ENCODE measurements around the gene BSG.
"Not testable (repeated sequence)": the region's sequence is repeated elsewhere in the genome, so short reads cannot be mapped to it uniquely, and the experiment has no call there.

The BSG gene

DNA sequence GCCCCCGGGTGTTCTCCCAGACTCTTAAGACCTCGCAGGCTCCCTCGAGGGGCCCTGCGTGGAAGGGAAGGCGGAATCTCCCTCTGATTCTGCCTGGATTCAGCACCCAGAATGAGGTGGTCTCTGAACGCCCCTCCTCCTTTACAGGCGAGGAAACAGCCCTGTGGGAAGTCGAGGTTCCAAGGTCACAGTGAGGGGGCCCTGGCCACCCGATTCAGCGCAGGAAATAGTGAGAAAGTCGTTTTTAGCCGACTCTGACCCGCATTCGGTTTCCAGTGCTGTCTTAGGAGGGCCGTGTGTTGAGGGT lies 1.1 kb downstream of the BSG start:
- no peak for DNase-seq

DNA sequence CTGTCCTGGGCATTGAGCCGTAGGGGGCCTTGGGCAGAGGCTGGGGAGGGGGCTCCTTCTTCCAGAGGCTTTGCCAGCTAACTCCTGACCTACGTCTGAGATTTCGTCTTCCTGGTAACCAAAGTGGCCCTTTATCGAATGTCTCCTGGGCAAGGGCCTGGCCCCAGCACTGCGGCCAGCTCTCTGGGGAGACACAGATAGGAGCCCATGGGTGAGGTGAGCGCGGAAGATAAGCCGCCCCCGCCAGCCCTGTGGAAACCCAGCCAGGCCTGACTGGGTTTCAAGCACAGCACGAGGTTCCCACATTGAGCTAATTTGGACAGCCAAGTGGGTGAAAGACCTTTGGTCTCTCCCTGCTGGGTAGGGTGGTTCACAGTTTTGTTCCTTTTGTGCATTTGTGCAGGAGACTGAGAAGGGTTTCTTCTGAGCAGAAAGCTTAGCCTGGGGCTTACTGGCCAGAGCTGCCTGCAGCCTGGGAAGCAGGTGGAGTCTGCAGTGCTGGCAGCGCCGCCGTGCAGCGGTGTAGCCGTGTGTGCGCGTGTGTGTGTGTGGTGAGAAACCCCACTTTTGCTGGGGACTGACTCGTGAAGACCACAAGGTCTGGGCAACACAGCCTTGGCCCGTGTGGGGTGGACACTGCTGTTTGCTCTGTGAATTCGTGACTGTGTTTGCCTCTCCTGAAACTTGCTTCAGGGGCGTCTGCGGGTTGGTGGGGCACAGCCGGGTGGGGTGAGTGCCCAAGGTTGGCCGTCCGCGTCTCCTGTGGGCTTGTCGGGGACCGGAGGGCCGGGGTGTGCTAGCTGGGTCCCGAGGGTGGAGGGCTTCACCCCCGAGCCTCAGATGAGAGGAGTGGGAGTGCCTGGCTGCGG lies 2.5 kb downstream of the BSG start:
- DNase-seq, result no peak

DNA sequence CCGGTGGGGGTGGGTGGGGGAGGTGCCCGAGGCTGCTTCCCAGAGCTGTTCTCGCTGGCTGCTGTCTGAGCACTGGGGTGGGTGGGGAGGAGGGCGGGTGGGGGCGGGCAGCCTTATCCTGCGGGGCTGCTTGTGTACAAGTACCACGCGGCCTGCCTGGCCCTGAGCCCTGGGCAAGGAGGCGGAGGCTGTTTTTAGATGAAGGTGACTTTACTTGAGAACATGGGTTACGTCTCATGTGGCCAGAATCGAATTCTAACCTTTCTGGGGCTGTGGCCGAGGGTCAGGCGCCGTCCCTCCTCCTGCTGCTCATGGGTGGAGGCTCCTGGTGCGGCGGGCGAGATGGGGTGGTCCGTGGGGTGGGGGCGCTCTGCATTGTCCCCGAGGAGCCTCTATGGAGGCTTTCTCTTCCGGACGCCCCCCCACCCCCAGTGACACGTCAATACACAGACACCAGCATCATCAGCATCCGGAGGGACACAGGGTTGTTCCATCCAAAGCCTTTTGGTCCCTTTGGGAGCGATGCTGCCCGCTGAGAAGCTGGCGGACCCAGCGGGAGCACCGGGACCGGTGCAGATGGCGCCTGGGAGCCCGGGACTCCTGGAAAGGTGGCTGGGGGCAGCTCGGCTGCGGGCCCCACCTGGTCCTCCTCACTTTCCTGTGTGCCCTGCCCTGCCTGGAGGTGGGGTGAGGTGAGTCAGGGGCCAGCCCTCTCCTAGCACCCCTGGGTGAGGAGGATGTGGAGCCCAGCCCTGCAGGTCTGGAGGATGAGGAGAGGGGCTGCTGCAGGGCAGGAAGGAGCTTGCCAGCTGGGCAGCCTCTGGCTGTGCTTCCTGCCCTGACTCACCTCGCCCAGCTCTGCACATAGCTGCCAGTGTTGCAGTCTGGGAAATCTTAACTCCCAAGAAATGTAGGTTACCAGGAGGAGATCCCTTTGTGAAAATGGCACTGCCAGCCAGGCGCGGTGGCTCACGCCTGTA lies 3.4 kb downstream of the BSG start:
- no peak for DNase-seq

DNA sequence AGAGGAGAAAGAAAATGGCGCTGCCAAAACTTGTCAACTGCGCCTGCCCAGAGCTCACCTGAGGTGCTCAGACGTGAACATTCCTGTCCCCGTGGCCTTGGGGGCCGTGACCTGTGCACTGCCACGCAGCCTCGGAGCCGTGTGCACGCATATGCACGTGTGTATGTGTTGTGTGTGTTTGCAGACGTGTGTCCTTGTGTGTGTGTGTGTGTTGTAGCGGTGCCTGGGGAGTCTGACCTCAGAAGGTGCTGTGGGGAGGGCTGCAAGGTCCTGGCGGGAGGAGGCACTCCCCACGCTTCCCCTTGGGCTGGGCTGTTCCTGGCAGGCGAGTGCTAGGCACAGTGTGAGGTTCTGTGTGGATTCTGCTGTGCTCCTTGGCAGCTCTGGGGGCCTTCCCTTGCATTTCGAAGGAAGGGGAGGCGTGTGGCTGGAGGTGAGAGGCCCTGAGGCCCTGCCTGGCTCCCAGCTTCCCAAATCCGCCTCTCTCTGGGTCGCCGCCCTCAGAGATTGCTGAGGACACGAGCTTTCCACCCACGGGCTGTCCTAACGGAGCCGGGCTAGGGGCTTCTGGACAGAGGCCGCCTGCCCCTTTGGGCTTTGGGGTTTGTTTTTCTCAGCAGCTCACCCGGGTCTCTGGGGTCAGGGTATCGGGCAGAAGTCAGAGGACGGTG lies 4.5 kb downstream of the BSG start:
- no peak for DNase-seq

DNA sequence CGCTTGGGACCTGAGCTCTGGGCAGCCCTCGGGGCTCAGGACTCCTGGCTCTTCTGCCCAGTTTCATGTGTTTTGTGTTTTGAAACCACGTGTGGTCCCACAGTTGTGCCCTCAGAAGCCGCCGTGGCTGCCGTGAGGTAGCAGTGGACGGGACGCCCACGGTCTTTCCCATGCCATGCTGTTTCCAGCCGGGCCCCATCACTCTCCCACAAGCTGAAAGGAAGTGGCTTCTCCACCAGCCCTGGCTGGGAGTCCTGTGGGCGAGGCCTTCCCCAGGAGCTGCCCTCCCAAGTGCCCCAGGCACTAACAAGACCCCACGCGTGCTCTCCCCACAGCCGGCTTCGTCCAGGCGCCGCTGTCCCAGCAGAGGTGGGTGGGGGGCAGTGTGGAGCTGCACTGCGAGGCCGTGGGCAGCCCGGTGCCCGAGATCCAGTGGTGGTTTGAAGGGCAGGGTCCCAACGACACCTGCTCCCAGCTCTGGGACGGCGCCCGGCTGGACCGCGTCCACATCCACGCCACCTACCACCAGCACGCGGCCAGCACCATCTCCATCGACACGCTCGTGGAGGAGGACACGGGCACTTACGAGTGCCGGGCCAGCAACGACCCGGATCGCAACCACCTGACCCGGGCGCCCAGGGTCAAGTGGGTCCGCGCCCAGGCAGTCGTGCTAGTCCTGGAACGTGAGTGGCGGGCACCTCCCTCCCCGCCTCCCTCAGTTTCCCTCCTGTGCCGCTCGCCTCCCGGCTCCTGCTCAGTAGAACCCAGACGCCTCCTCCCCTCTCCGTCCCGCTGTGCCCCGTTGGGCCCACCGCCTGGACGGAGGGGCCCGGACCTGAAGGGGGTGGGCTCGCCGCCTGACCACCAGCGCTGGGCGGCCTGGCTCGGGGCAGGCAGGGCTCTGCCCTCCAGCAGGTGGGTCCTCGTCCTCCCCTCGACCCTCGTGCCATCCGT lies 5.3 kb downstream of the BSG start:
- DNase-seq, result no peak

DNA sequence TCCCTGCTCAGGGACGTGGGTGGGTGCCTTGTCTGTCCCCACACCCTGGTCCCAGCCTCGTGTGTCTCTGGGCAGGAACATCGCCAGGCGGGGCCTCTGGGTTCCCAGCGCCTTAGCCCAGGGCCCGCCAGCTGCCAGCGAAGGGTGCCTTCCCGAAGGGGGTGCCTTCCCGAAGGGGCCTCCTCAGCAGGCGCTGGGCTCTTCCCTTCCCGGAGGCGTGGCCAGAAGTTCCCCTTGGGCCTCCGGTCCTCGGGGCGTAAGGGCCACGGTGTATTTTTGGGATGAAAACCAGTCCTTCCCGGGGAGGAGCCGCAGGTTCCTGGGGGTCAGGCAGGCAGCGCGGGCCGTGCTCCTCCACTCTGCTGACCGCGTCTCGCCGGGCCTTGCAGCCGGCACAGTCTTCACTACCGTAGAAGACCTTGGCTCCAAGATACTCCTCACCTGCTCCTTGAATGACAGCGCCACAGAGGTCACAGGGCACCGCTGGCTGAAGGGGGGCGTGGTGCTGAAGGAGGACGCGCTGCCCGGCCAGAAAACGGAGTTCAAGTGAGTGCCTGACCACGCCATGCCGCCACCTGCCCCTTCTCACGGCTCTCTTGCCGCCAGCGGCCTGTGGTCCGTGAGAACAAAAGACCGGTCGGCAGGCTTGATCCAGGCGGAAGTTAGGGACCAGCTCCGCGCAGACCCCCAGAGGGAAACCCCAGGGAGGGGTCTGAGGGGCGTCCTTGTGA lies 6.9 kb downstream of the BSG start:
- DNase-seq, result no peak

DNA sequence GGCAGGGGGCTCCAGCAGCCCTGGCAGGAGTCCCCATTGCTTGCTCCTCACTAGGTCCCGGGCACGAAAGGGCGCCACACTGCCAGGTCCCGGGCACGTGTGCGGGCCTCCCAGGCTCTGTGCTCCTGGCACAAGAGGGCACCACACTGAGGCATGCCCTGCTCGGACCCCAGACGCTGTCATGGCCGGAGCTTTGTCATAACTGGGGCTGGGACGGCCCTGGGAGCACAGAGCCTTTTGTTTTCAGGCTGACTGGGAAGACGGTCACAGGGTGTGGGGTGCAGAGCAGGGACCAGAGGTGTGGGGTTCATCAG lies 7.4 kb downstream of the BSG start:
- no peak for DNase-seq

DNA sequence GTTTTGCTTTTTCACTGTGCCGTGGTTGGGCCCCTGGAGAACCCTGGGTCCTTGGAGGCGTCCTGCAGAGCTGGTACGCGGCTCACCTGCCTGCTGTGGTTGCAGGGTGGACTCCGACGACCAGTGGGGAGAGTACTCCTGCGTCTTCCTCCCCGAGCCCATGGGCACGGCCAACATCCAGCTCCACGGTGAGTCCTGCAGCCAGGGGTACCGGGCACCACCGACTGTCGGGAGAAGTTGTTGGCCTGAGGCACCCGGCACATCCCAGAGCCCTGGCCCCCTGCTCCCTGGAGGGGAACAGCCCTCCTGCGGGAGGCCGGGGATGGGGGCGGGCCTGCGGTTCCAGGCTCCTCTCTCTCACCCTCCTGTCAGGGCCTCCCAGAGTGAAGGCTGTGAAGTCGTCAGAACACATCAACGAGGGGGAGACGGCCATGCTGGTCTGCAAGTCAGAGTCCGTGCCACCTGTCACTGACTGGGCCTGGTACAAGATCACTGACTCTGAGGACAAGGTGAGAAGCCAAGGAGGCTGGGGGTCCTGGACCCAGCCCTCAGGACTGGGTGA lies 8.0 kb downstream of the BSG start:
- no peak for DNase-seq

DNA sequence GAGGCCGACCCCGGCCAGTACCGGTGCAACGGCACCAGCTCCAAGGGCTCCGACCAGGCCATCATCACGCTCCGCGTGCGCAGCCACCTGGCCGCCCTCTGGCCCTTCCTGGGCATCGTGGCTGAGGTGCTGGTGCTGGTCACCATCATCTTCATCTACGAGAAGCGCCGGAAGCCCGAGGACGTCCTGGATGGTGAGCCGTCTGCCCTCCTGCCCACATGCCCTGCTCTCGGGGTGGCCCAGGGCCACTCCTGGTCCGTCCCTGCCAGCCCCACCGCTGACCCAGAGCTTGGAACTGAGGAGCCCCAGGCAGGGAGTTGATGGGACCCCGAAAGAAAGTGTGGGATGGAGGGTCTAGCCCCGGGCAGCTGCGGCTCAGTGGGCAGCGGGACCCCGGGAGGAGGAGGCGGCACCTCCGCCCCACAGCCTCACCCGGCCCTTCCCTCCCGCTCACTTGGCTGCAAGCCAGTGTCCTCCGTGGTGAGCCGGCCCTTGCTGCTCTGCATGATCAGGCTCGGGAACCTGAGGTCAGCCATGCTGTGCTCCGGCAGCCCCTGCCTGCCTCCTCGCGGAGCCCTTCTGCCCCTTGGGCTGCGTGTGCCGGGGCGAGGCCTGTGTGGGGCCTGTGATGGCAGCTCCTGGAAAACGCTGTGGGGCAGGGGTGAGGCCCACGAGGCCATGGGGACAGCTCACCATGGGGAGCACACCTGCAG lies 9.2 kb downstream of the BSG start:
- no peak for DNase-seq

DNA sequence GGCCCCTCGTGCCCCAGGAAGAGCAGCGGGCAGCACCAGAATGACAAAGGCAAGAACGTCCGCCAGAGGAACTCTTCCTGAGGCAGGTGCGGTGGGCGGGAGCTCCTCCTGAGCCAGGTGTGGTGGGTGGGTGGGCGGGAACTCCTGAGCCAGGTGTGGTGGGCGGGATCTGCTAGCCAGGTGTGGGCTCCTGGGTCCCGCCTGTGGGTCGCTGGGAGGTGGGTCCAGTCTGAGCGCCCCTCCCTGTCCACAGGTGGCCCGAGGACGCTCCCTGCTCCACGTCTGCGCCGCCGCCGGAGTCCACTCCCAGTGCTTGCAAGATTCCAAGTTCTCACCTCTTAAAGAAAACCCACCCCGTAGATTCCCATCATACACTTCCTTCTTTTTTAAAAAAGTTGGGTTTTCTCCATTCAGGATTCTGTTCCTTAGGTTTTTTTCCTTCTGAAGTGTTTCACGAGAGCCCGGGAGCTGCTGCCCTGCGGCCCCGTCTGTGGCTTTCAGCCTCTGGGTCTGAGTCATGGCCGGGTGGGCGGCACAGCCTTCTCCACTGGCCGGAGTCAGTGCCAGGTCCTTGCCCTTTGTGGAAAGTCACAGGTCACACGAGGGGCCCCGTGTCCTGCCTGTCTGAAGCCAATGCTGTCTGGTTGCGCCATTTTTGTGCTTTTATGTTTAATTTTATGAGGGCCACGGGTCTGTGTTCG lies 10.3 kb downstream of the BSG start:
- DNase-seq, result no peak

DNA sequence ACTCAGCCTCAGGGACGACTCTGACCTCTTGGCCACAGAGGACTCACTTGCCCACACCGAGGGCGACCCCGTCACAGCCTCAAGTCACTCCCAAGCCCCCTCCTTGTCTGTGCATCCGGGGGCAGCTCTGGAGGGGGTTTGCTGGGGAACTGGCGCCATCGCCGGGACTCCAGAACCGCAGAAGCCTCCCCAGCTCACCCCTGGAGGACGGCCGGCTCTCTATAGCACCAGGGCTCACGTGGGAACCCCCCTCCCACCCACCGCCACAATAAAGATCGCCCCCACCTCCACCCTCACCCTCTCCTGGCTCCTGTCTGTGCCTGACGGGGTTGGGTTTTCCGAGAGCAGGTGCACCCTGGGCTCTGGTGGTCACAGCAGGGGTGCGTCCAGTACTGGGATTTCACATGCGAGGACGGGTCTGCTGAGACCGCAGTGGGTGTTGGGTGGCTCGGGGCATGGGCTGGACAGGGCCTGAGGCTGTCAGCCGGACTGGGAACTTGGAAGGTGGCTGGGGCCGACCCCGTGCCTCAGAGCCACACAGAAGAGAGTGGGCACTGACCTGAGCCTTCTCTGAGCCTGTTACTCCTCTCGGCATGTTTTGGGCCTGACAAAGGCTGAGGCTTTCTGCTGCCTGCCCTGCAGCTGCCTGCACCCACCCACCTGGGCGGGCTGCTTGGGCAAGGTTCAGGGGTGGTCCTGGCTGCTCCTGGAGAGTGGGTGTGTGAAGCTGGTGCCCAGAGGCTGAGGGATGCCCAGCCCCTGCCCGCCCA lies 11.0 kb downstream of the BSG start:
- no peak for DNase-seq

DNA sequence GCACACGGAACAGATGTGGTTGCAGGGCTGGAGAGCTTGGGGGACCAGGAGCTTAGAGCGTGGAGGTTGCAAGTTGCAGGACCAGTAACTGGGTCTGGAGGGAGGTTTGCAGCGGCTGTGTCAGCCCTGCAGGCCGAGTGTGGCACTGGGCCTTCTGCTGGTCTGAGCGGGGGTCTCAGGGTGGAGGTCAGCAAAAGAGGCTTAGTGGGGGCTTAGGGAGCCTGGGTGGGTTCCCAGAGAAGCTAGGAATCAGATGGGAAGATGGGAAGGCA lies 11.5 kb downstream of the BSG start:
- DNase-seq, result no peak

DNA sequence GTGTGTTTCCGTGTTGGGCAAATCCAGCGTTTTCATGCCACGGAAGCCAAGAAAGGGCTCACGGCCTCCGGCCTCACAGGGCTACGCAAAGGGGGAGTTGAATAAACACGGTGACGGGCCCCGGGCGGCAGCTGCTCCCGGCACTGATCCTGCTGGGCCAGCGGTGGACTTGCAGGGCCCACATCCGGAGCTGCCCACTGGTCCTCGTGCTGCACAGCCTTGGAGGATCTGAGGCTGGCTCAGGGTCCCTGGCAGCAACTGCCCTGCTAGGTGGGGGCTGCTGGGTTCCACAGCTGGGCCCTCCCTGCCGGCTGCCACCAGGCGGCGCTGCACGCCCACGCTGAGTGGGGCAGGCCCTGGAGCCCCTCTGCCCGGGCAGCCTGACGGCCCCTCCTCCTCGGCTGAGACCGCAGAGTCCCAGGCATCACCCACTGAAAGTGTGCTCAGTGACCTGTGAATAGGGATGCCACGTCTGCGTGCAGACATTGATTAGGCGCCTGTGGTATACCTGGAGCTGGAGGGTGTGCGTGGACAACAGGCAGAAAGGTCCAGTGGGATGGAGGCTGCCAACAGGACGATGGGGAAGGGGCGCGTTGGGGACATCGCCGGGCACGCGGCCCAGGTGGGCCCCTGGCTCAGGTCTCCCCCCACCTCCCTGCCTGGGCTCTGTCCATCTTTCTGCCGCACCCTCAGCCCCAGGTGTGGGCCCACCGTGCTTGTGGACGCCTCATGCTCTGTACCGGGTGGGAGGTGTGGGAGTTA lies 12.0 kb downstream of the BSG start:
- peak; percentile 73 for DNase-seq

DNA sequence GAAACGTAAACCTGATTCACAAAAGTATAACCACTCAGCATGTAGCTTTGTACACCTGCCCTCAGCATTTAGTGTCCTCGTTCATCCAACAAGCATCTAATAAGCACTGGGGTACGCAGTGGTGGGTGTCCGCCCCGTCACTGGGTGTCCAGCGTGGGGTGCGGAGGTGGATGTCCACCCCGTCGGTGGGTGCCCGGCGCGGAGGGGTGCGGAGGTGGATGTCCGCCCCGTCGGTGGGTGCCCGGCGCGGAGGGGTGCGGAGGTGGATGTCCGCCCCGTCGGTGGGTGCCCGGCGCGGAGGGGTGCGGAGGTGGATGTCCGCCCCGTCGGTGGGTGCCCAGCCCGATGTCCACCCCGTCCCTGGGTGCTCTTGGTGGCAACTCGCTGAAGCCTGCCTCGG lies 12.8 kb downstream of the BSG start:
- DNase-seq, result not testable (repeated sequence)

DNA sequence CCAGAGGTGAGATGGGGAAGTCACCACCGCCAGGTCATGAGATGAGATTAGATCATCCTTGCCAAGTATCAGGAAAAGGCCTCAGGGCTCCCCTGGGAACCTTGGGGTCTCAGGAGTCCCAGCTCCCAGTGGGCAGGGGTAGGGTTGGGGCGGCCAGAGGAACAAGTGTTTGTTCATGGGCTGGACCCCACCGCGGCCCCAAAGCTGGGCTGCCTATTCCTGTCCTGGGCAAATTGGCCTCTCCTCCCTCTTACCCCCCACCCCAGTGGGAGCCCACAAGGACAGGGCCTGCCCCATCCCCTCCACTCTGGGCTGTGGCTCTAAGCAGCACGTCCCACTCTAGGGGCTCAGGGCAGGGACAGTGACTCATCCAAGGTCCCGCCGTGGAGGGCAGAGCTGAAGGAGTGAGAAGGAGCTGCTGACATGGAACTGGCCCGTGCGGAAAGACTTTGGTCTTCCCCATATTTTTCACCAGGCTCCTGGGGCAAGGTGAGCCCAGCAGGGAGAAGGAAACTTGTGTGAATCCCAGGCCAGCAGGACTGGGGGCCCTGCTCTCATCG lies 13.2 kb downstream of the BSG start:
- no peak for DNase-seq

DNA sequence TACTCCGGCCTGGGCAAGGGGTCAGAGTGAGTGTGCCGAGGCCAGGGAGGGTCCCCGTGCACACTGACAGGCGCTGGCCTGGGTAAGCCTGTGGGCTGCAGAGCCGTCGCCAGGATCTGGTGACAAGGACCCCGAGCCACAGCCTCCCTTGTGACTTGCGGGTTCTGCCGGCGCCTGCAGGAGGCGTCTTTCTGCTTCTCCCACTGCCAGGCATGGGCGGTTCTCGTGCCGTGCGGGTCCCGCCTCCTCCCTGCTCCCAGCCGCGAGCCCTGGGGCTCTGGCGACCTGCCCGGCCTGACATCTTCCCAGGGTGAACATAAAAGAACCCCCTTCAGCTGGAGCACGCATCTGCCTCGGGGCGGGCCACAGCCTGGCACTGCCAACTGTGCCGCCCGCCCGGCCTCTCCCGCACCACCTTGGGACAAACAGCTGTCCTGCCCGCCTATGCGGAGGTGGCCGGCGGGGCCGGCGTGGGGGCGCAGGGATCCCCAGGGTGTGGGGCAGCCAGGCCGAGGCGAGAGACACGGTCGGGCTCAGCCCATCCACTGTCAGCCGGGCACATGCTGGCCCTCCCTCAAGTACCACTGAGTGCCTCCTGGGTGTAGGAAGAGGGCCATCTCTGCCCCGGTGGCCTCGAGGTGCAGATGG lies 15.8 kb downstream of the BSG start:
- DNase-seq, result peak; percentile 74

DNA sequence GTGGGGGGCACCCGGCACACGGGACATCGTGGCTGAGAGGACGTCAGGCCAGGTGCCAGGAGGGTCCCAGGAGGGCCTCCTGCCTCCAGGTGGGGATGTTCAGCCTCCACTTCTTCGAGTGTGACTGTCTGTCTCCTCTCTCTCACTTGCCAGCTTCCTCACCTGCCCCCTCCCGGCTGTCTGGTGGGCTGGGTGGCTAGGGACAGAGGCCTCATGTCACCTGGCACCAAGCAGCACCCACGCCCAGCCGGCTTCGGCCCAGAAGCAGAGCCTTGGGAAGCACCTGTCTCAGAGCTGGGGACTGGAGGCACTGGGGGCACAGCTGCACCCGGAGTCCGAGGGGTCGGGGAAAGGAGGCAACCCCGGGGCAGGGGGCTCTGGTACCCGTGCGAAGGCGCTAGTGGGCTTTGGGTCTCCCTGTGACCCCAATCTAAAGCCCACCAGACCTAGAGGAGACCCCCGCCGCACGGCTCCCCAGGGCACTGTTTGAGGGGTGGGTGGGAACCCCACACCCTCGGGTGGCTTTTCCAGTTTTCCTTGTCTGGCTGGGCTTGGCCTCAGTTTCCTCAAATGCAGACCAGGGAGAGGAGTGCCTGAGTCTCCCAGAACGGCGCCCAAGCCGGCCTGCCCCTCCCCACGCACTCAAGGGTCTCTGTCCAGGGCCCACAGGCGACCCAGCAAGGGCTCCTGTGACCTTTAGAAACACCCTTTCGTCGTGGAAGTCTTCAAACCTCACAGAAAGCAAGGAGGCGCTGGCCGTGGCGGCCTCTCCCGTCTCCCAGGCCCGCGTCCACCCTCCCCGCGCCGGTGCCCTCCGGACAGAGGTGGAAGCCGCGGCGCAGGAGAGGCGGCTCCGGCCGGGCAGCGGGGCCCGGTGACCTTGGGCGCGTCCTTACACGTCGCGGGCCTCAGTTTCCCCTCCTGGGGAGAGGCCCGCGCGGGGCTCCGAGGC lies 16.6 kb downstream of the BSG start:
- DNase-seq, result no peak

All from CD4-positive, alpha-beta T cell treated with Interleukin-12 subunit alpha and Interleukin-12 subunit beta, for 1 hour (primary cell).